ENCODE results near the gene PAK5. TPM values are rescaled to one million over a fixed set of nuclear protein-coding genes. Genes with fewer than 3 reads are reported as not detected.

PAK5 gene
- total RNA-seq, 1 donor from 2014 or later = 0.16 TPM

DNA sequence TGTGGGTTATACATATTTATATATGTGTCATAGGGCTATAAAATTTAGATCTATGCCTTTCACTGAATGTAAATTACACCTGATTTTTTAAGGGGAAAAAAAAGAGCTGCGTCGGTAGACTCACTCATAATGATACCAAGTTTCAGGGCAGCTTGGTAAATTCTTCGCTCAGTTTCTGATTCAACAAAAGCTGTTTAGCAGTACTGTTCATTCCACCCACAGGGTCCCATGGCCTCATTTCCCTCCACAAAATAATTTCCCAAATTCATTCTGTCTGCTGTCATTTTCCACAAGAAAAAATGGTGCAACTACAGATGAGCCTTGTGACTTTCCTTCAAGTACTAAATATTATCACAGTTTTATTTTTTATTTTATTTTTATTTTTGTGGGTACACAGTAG is 63.7 kb downstream of the PAK5 start:
- no peaks in the 10 kb centered on the region for H3K27me3 ChIP-seq (ENCODE audit: insufficient read depth, low read length)
- H3K9ac ChIP-seq (ENCODE audit: low read length) = no peak overlapping the region
- no peaks in the 10 kb centered on the region for H3K9me3 Mint-ChIP-seq (ENCODE audit: unreplicated experiment)
- H3K4me1 ChIP-seq (ENCODE audit: insufficient read depth, low read length) = no peaks in the 10 kb centered on the region
- H3K36me3 ChIP-seq (ENCODE audit: insufficient read depth, low read length) = no peaks in the 10 kb centered on the region
- no peak overlapping the region for H3K4me3 ChIP-seq (ENCODE audit: insufficient read depth, low read depth, low read length)
- no peak overlapping the region for H2AFZ ChIP-seq (ENCODE audit: low read depth, low read length)
- TF ChIP-seq, protein P1, sequence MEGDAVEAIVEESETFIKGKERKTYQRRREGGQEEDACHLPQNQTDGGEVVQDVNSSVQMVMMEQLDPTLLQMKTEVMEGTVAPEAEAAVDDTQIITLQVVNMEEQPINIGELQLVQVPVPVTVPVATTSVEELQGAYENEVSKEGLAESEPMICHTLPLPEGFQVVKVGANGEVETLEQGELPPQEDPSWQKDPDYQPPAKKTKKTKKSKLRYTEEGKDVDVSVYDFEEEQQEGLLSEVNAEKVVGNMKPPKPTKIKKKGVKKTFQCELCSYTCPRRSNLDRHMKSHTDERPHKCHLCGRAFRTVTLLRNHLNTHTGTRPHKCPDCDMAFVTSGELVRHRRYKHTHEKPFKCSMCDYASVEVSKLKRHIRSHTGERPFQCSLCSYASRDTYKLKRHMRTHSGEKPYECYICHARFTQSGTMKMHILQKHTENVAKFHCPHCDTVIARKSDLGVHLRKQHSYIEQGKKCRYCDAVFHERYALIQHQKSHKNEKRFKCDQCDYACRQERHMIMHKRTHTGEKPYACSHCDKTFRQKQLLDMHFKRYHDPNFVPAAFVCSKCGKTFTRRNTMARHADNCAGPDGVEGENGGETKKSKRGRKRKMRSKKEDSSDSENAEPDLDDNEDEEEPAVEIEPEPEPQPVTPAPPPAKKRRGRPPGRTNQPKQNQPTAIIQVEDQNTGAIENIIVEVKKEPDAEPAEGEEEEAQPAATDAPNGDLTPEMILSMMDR (IDR thresholded peaks at IDR 0.05; ENCODE audit: insufficient read depth, low read depth, low read length) = no peak
- no peak for TF ChIP-seq EZH2 (IDR thresholded peaks at IDR 0.05; ENCODE audit: insufficient read depth, low read length)
- no peaks in the 10 kb centered on the region for H3K36me3 Mint-ChIP-seq (ENCODE audit: low read depth, unreplicated experiment)
- H3K4me1 Mint-ChIP-seq (ENCODE audit: low read depth, unreplicated experiment) = no peaks in the 10 kb centered on the region
- H3K9me3 ChIP-seq (ENCODE audit: insufficient read depth, low read depth, low read length) = no peaks in the 10 kb centered on the region
- no peak overlapping the region for H3K4me2 ChIP-seq (ENCODE audit: low read length)
- H4K20me1 ChIP-seq (ENCODE audit: insufficient read depth, low read length) = no peaks in the 10 kb centered on the region
- H3K27me3 Mint-ChIP-seq (ENCODE audit: low read depth, unreplicated experiment) = no peaks in the 10 kb centered on the region
- H3K4me3 Mint-ChIP-seq (ENCODE audit: unreplicated experiment) = no peak overlapping the region
- no peak overlapping the region for H3K27ac Mint-ChIP-seq (ENCODE audit: unreplicated experiment)
- no peak overlapping the region for H3K27ac ChIP-seq (ENCODE audit: low read depth, low read length)
- H3K79me2 ChIP-seq (ENCODE audit: insufficient read depth, low read length) = no peaks in the 10 kb centered on the region
- no peak for DNase-seq (ENCODE audit: low read depth)
- no peak for FAIRE-seq

DNA sequence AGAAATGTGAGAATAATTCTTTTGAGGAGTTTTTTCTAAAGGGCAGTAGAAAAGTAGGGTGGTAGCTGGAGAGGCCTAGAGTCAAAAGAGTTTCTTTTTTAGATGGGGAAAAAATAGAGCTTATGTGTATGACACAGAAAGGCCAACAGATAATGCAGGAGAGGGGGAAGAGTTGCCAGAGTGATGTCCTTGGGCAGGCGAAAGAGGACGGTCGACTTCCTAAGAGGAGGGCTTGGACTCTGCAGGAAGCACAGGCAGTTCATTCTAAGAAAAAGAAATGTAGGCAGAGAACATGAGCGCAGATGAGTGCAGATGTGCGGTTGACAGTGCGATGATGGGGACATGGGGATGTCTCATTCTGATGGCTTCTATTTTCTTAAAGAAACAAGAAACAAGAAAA is 68.9 kb downstream of the PAK5 start:
- Histone ChIP-seq H3K4me1 (ENCODE audit: insufficient read depth, low read length) (no peaks in the 10 kb centered on the region), H3K9me3 (ENCODE audit: insufficient read depth, low read depth, low read length) (no peaks in the 10 kb centered on the region), H4K20me1 (ENCODE audit: insufficient read depth, low read length) (no peaks in the 10 kb centered on the region), H3K9ac (ENCODE audit: low read length) (no peak overlapping the region), H3K4me2 (ENCODE audit: low read length) (no peak overlapping the region), H3K36me3 (ENCODE audit: insufficient read depth, low read length) (no peaks in the 10 kb centered on the region), H2AFZ (ENCODE audit: low read depth, low read length) (no peak overlapping the region), H3K4me3 (ENCODE audit: insufficient read depth, low read depth, low read length) (no peak overlapping the region), H3K27me3 (ENCODE audit: insufficient read depth, low read length) (no peaks in the 10 kb centered on the region), H3K79me2 (ENCODE audit: insufficient read depth, low read length) (no peaks in the 10 kb centered on the region), H3K27ac (ENCODE audit: low read depth, low read length) (no peak overlapping the region)
- Mint-ChIP-seq H3K4me3 (ENCODE audit: unreplicated experiment) (no peak overlapping the region), H3K4me1 (ENCODE audit: low read depth, unreplicated experiment) (no peaks in the 10 kb centered on the region), H3K27ac (ENCODE audit: unreplicated experiment) (no peak overlapping the region), H3K36me3 (ENCODE audit: low read depth, unreplicated experiment) (no peaks in the 10 kb centered on the region), H3K27me3 (ENCODE audit: low read depth, unreplicated experiment) (no peaks in the 10 kb centered on the region), H3K9me3 (ENCODE audit: unreplicated experiment) (no peaks in the 10 kb centered on the region)
- FAIRE-seq (no peak), DNase-seq (ENCODE audit: low read depth) (no peak)
- TF ChIP-seq, protein P1 (IDR thresholded peaks at IDR 0.05; ENCODE audit: insufficient read depth, low read depth, low read length) = no peak
- no peak for TF ChIP-seq EZH2 (IDR thresholded peaks at IDR 0.05; ENCODE audit: insufficient read depth, low read length)

DNA sequence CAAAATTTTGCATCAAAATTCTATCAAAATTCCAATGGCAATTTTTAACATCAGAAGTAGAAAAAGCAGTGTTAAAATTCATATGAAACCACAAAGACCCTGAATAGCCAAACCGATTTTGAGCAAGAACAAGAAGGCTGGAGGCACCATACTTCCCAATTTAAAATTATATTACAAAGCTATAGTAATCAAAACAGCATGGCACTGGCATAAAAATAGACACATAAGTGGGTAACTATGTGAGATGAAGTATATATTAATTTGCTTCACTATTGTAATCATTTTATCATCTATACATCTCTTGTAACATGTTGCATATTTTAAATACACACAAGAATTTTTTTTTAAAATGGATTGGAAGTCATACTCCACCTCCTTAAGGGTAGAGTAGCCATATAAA is 77.4 kb downstream of the PAK5 start:
- Mint-ChIP-seq H3K4me3 (ENCODE audit: unreplicated experiment) (no peak overlapping the region), H3K27ac (ENCODE audit: unreplicated experiment) (no peak overlapping the region), H3K9me3 (ENCODE audit: unreplicated experiment) (peaks cover 3% of the 10 kb centered on the region), H3K4me1 (ENCODE audit: low read depth, unreplicated experiment) (no peaks in the 10 kb centered on the region), H3K27me3 (ENCODE audit: low read depth, unreplicated experiment) (no peaks in the 10 kb centered on the region), H3K36me3 (ENCODE audit: low read depth, unreplicated experiment) (no peaks in the 10 kb centered on the region)
- Histone ChIP-seq H3K9me3 (ENCODE audit: insufficient read depth, low read depth, low read length) (no peaks in the 10 kb centered on the region), H3K4me1 (ENCODE audit: insufficient read depth, low read length) (no peaks in the 10 kb centered on the region), H3K27me3 (ENCODE audit: insufficient read depth, low read length) (no peaks in the 10 kb centered on the region), H3K4me2 (ENCODE audit: low read length) (no peak overlapping the region), H3K4me3 (ENCODE audit: insufficient read depth, low read depth, low read length) (no peak overlapping the region), H3K79me2 (ENCODE audit: insufficient read depth, low read length) (no peaks in the 10 kb centered on the region), H4K20me1 (ENCODE audit: insufficient read depth, low read length) (no peaks in the 10 kb centered on the region), H3K27ac (ENCODE audit: low read depth, low read length) (no peak overlapping the region), H3K9ac (ENCODE audit: low read length) (no peak overlapping the region), H2AFZ (ENCODE audit: low read depth, low read length) (no peak overlapping the region), H3K36me3 (ENCODE audit: insufficient read depth, low read length) (no peaks in the 10 kb centered on the region)
- DNase-seq (ENCODE audit: low read depth) (no peak), FAIRE-seq (no peak)
- TF ChIP-seq, protein P1 (IDR thresholded peaks at IDR 0.05; ENCODE audit: insufficient read depth, low read depth, low read length) = no peak
- no peak for TF ChIP-seq EZH2 (IDR thresholded peaks at IDR 0.05; ENCODE audit: insufficient read depth, low read length)
